ENCODE measurements around the gene MSL1.

- TF ChIP-seq CTCF (IDR thresholded peaks at IDR 0.05; ENCODE audit: poor library complexity) (no peak), EZH2 (IDR thresholded peaks at IDR 0.05; ENCODE audit: borderline replicate concordance) (no peak), EZH2phosphoT487 (IDR thresholded peaks at IDR 0.05; ENCODE audit: low read depth, severe bottlenecking, unreplicated experiment) (no peak)
These were observed 37.7 kb downstream of the MSL1 start for GRCh38 chr17:40159456-40159855.

Measured in hepatocyte (in vitro differentiated cells).